ENCODE data around the gene GHRL.
"Not testable (repeated sequence)": the region's sequence is repeated elsewhere in the genome, so short reads cannot be mapped to it uniquely, and the experiment has no call there.

GHRL gene

GRCh38 chr3:10304905-10305304 is 12.2 kb upstream of the GHRL start:
- in situ Hi-C loops (cut with HindIII; ENCODE audit: low sequenced_read_pairs): no loop called here
- no peak for TF ChIP-seq CTCF (IDR thresholded peaks at IDR 0.05; ENCODE audit: low read depth, low read length, missing control alignments)
- no peak overlapping the region for H3K4me3 ChIP-seq (ENCODE audit: low read depth, low read length)
- no peak for DNase-seq (ENCODE audit: low read depth)

GRCh38 chr3:10303785-10304184 is 11.0 kb upstream of the GHRL start:
- in situ Hi-C loops (cut with HindIII; ENCODE audit: low sequenced_read_pairs): no loop called here
- DNase-seq (ENCODE audit: low read depth): no peak
- H3K4me3 ChIP-seq (ENCODE audit: low read depth, low read length): no peak overlapping the region
- TF ChIP-seq CTCF (IDR thresholded peaks at IDR 0.05; ENCODE audit: low read depth, low read length, missing control alignments): no peak

GRCh38 chr3:10303105-10303504 is 10.4 kb upstream of the GHRL start:
- no peak for DNase-seq (ENCODE audit: low read depth)
- H3K4me3 ChIP-seq (ENCODE audit: low read depth, low read length): no peak overlapping the region
- in situ Hi-C loops (cut with HindIII; ENCODE audit: low sequenced_read_pairs): no loop called here
- no peak for TF ChIP-seq CTCF (IDR thresholded peaks at IDR 0.05; ENCODE audit: low read depth, low read length, missing control alignments)

GRCh38 chr3:10300087-10300486 is 7.3 kb upstream of the GHRL start:
- in situ Hi-C loops (cut with HindIII; ENCODE audit: low sequenced_read_pairs): no loop called here
- TF ChIP-seq CTCF (IDR thresholded peaks at IDR 0.05; ENCODE audit: low read depth, low read length, missing control alignments): no peak
- DNase-seq (ENCODE audit: low read depth): no peak
- H3K4me3 ChIP-seq (ENCODE audit: low read depth, low read length): no peak overlapping the region

GRCh38 chr3:10299679-10300078 is 6.9 kb upstream of the GHRL start:
- H3K4me3 ChIP-seq (ENCODE audit: low read depth, low read length): no peak overlapping the region
- in situ Hi-C loops (cut with HindIII; ENCODE audit: low sequenced_read_pairs): no loop called here
- DNase-seq (ENCODE audit: low read depth): no peak
- no peak for TF ChIP-seq CTCF (IDR thresholded peaks at IDR 0.05; ENCODE audit: low read depth, low read length, missing control alignments)

GRCh38 chr3:10299175-10299574 is 6.4 kb upstream of the GHRL start:
- H3K4me3 ChIP-seq (ENCODE audit: low read depth, low read length): no peak overlapping the region
- in situ Hi-C loops (cut with HindIII; ENCODE audit: low sequenced_read_pairs): no loop called here
- no peak for DNase-seq (ENCODE audit: low read depth)
- TF ChIP-seq CTCF (IDR thresholded peaks at IDR 0.05; ENCODE audit: low read depth, low read length, missing control alignments): no peak

- H3K4me3 ChIP-seq (ENCODE audit: low read depth, low read length); DNase-seq (ENCODE audit: low read depth); in situ Hi-C loops (cut with HindIII; ENCODE audit: low sequenced_read_pairs): not testable (repeated sequence)
Observed at GRCh38 chr3:10298064-10298463, 5.3 kb upstream of the GHRL start.

Data from astrocyte of the cerebellum (primary cell).